Skin epidermis (tissue), 12 donors: ENCODE measurements around the gene CNTNAP2.

Experiments
- H3K27ac ChIP-seq, 21 experiments: fragments of 200-600 bp; sonication (generic) in 11 of 21; one replicate each; pipeline ENCODE4 v1.5.0; 2020; ENCODE audit warnings: mild to moderate bottlenecking in 3 of 21, inconsistent platforms in 2 of 21, moderate library complexity in 2 of 21
- H3K4me3 ChIP-seq, 7 experiments: fragments of 200-600 bp; sonication (generic) in 2 of 7; one replicate each; pipeline ENCODE4 v1.5.0; 2020; ENCODE audit warnings: inconsistent platforms in 2 of 7, mild to moderate bottlenecking in 2 of 7, moderate library complexity in 1 of 7

Gene CNTNAP2

GRCh38 chr7:146405737-146406136 is 289.1 kb downstream of the CNTNAP2 start:
- no peak overlapping the region for H3K27ac ChIP-seq
- H3K4me3 ChIP-seq, result no peak overlapping the region

- no peak overlapping the region for H3K27ac ChIP-seq
Measured at GRCh38 chr7:146411975-146412374, 295.4 kb downstream of the CNTNAP2 start.

GRCh38 chr7:146412781-146413180 is 296.2 kb downstream of the CNTNAP2 start:
- Histone ChIP-seq H3K4me3 (no peak overlapping the region), H3K27ac (no peak overlapping the region)

More at GRCh38 chr7:146411975-146412374, 295.4 kb downstream of the CNTNAP2 start:
- no peak overlapping the region for H3K4me3 ChIP-seq

- H3K27ac ChIP-seq, result peak overlapping the region in 2 of 21 experiments; percentile 17 to 24
- no peak overlapping the region for H3K4me3 ChIP-seq
Measured at GRCh38 chr7:146414373-146414772, 297.8 kb downstream of the CNTNAP2 start.

GRCh38 chr7:146414937-146415336 is 298.3 kb downstream of the CNTNAP2 start:
- Histone ChIP-seq H3K4me3 (no peak overlapping the region), H3K27ac (peak overlapping the region in 1 of 21 experiments; percentile 17)

- H3K4me3 ChIP-seq, result no peak overlapping the region
- no peak overlapping the region for H3K27ac ChIP-seq
Measured at GRCh38 chr7:146417176-146417575, 300.6 kb downstream of the CNTNAP2 start.

- Histone ChIP-seq H3K4me3 (no peak overlapping the region), H3K27ac (no peak overlapping the region)
Measured at GRCh38 chr7:146423446-146423845, 306.8 kb downstream of the CNTNAP2 start.

GRCh38 chr7:146424084-146424483 is 307.5 kb downstream of the CNTNAP2 start:
- no peak overlapping the region for H3K27ac ChIP-seq
- no peak overlapping the region for H3K4me3 ChIP-seq

- no peak overlapping the region for H3K4me3 ChIP-seq
- H3K27ac ChIP-seq, result no peak overlapping the region
Measured at GRCh38 chr7:146433501-146433900, 316.9 kb downstream of the CNTNAP2 start.

- Histone ChIP-seq H3K27ac (no peak overlapping the region), H3K4me3 (no peak overlapping the region)
Measured at GRCh38 chr7:146443102-146443501, 326.5 kb downstream of the CNTNAP2 start.

GRCh38 chr7:146449625-146450024 is 333.0 kb downstream of the CNTNAP2 start:
- no peak overlapping the region for H3K4me3 ChIP-seq

GRCh38 chr7:146455091-146455655 is 338.6 kb downstream of the CNTNAP2 start:
- no peak overlapping the region for H3K4me3 ChIP-seq
- no peak overlapping the region for H3K27ac ChIP-seq

More at GRCh38 chr7:146449625-146450024, 333.0 kb downstream of the CNTNAP2 start:
- H3K27ac ChIP-seq, result no peak overlapping the region

- H3K4me3 ChIP-seq, result no peak overlapping the region
Measured at GRCh38 chr7:146479040-146479439, 362.4 kb downstream of the CNTNAP2 start.

GRCh38 chr7:146486519-146486918 is 369.9 kb downstream of the CNTNAP2 start:
- no peak overlapping the region for H3K4me3 ChIP-seq
- no peak overlapping the region for H3K27ac ChIP-seq

More at GRCh38 chr7:146479040-146479439, 362.4 kb downstream of the CNTNAP2 start:
- H3K27ac ChIP-seq, result no peak overlapping the region

GRCh38 chr7:146492017-146492416 is 375.4 kb downstream of the CNTNAP2 start:
- Histone ChIP-seq H3K27ac (no peak overlapping the region), H3K4me3 (no peak overlapping the region)

GRCh38 chr7:146494952-146495596 is 378.5 kb downstream of the CNTNAP2 start:
- Histone ChIP-seq H3K4me3 (no peak overlapping the region), H3K27ac (no peak overlapping the region)

- Histone ChIP-seq H3K27ac (no peak overlapping the region), H3K4me3 (no peak overlapping the region)
Measured at GRCh38 chr7:146496657-146497056, 380.1 kb downstream of the CNTNAP2 start.

- Histone ChIP-seq H3K27ac (no peak overlapping the region), H3K4me3 (no peak overlapping the region)
Measured at GRCh38 chr7:146499970-146500369, 383.4 kb downstream of the CNTNAP2 start.

GRCh38 chr7:146503844-146504243 is 387.2 kb downstream of the CNTNAP2 start:
- no peak overlapping the region for H3K27ac ChIP-seq
- no peak overlapping the region for H3K4me3 ChIP-seq

- H3K27ac ChIP-seq, result no peak overlapping the region
- H3K4me3 ChIP-seq, result no peak overlapping the region
Measured at GRCh38 chr7:146510088-146510680, 393.6 kb downstream of the CNTNAP2 start.

- Histone ChIP-seq H3K27ac (no peak overlapping the region), H3K4me3 (no peak overlapping the region)
Measured at GRCh38 chr7:146514304-146514703, 397.7 kb downstream of the CNTNAP2 start.
